SK-N-MC (cell line): Measurements from ENCODE around the gene YIF1A.

Experiments
- EZH2 ChIP-seq: fragments of 200-600 bp; sonication (generic); IDR thresholded peaks from one replicate; pipeline ENCODE4 v1.6.1; 2017; ENCODE audit warnings: antibody characterized with exemption
- FOXP2 ChIP-seq: optimal IDR thresholded peaks from 2 replicates; pipeline ENCODE3; 2011; ENCODE audit warnings: mild to moderate bottlenecking, moderate library complexity; ENCODE audit not compliant: insufficient read depth; ENCODE audit errors: extremely low read length, control extremely low read depth
- POLR2AphosphoS5 ChIP-seq: IDR thresholded peaks from 2 replicates; pipeline ENCODE4 v1.6.1; 2012; ENCODE audit warnings: mild to moderate bottlenecking, low read depth, low read length, borderline replicate concordance

DNA sequence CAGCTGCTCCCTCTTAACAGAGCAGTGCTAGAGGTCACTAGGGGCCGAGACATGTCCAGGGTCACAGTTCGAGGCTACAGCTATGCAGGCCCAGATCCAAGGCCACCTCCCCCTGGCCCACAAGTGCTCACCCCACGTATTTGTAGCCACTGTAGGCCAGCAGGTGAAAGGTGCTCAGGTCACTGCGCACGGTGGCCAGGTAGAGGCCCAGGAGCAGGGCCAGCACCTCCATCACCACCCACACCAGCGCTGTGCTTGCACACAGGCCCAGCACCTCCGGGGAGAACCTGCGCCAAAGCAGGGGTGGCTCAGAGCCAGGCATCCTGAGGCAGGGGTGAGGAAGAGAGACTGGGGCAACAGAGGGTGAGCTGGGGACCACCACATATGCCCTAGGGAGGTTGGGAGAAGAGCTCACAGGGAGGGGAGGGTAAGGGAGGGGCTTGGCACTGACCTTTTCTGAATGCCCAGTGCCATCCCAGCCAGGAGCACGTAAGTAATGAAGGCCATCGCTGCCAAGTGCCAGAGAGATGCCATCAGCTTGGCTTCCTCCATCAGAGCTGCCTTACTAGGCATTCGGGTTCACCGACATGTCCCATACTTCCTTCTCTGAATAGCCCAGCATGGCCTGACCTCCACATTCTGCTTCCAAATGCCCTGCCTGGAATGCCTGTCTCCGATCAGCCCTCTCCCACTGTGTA is 3.5 kb downstream of the YIF1A start:
- TF ChIP-seq POLR2AphosphoS5 (no peak), EZH2 (no peak), FOXP2 (no peak)
